Measurements from ENCODE around the gene SORT1.

DNA sequence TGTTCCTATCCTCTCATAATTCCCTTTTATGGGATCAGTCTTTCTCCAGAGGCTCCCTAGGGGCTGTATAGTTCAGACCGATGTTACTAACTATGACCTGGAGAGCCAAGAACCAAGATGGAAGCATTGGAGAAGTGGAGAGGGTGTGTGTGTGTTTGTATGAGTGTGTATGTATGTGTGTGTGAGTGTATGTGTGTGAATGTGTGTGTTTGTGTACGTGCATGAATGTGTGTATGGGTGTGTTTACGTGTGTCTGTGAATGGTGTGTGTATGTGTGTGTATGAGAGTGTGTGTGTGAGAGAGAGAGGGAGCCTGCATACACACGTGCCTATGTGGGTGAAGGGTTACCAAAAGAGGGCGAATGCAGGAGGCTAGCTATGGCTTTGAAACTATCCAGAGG, 95.8 kb downstream of the SORT1 start:
- TF ChIP-seq, protein P1, sequence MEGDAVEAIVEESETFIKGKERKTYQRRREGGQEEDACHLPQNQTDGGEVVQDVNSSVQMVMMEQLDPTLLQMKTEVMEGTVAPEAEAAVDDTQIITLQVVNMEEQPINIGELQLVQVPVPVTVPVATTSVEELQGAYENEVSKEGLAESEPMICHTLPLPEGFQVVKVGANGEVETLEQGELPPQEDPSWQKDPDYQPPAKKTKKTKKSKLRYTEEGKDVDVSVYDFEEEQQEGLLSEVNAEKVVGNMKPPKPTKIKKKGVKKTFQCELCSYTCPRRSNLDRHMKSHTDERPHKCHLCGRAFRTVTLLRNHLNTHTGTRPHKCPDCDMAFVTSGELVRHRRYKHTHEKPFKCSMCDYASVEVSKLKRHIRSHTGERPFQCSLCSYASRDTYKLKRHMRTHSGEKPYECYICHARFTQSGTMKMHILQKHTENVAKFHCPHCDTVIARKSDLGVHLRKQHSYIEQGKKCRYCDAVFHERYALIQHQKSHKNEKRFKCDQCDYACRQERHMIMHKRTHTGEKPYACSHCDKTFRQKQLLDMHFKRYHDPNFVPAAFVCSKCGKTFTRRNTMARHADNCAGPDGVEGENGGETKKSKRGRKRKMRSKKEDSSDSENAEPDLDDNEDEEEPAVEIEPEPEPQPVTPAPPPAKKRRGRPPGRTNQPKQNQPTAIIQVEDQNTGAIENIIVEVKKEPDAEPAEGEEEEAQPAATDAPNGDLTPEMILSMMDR (IDR thresholded peaks at IDR 0.05; ENCODE audit: poor library complexity, severe bottlenecking) = no peak
- TF ChIP-seq EP300 (conservative IDR thresholded peaks at IDR 0.05; ENCODE audit: poor library complexity, severe bottlenecking) (no peak), TAF1 (IDR thresholded peaks at IDR 0.05; ENCODE audit: low read depth) (no peak), REST (IDR thresholded peaks at IDR 0.05; ENCODE audit: borderline replicate concordance) (no peak), RAD21 (conservative IDR thresholded peaks at IDR 0.05) (no peak), POLR2AphosphoS5 (IDR thresholded peaks at IDR 0.05) (no peak), SMC3 (conservative IDR thresholded peaks at IDR 0.05; ENCODE audit: poor library complexity) (no peak), EZH2 (IDR thresholded peaks at IDR 0.05; ENCODE audit: borderline replicate concordance, insufficient read depth, low read length, poor library complexity, severe bottlenecking) (no peak), MXI1 (conservative IDR thresholded peaks at IDR 0.05; ENCODE audit: poor library complexity, severe bottlenecking) (no peak)
